CD4-positive, alpha-beta T cell treated with Interleukin-6 at 100 ng/mL for 8 hours (primary cell): ENCODE results near the gene PI4KB.
A peak's percentile ranks its signal among the peaks of the same experiment; 100 is the strongest.

Source experiments
- DNase-seq: peaks from one replicate; pipeline ENCODE4 v3.0.0-alpha.2; 2020; ENCODE audit warnings: mixed read lengths, low spot score

PI4KB gene

DNA sequence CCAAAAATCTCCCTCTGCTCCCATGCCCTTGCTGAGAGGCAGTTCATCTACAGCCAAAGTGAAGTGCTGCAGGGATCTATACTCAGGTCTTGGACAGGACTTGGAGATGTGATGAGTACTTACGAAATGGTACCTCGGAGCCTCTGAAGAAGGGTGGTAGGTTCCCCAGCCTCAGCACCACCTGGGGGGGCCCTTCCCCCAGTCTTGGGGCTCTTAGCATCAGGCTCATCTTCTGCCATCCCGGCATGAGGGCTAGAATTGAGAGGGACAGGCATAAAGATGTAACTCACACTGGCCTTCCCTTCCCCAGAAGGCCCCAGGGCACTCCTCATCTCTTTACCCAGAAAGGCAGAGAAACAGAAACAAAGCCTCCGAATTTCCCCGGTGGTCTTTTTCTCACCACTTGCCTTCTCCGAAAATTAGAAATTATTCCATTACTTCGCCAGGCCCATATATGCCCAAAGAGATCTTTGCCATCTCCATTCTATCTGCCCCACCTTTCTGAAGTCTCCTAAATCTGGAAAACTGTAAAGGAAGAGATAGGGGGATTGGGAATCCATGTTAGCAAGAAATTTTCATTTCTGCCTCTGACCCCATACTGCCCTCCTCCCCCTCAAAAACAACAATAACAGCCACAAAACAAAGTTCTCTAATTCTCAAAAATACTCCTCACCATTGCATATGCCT is 19.0 kb upstream of the PI4KB start:
- DNase-seq = no peak

DNA sequence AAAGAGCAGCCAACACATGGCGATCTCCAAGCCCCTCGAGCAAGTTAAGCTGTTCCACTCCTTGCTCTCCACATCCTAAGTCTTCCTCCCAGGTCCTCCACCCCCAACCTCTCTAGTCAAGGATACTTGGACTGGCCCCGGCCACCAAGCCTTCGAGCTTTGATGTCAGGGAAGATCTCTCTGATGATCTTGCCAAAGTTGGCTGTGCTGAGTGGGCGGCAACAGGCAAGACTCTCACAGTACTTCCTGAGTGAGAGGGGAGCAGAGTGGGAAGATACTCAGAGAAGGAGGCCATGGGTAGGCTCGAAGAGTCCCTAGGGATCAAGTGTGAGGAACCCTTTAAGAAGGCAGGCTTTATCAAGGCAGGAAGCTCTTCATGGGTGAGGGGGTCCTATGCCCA is 17.1 kb upstream of the PI4KB start:
- no peak for DNase-seq

DNA sequence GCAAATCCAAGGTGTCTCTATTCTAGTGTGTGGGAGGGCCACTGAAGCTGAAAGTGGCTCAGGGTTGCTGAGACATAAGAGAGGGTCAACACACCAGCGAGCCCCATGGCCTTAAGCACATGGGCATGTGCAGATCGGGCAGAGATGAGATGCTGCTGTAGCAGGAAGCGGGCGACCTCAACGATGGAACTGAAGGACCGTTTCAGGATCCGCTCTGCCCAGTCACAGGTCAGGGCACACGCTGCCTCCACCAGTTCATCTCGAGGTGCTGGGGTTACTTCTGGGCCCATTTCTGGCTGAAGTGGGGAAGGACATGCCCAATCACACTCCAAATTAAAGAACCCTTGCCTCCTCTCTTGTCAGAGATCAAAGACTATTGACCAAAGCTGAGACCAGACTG is 16.4 kb upstream of the PI4KB start:
- DNase-seq = no peak

DNA sequence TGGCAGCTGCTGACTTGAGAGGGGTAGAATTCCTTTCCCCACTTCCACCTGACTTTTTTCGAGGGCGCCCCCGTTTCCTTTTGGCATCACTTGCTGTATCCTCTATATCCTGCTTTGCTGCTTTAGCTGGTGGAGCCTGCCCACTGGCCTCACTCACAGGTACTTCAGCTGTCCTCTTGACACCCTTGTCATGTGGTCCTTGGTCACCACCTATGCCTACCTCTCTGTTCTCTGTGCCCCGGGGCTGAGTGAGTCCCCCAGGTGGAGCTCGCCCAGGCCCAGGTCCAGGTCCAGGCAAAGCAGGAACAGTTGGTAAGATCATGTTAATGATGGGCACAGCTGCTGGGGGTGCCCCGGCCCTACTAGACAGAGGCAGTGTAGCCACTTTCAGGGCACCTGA is 15.4 kb upstream of the PI4KB start:
- no peak for DNase-seq

DNA sequence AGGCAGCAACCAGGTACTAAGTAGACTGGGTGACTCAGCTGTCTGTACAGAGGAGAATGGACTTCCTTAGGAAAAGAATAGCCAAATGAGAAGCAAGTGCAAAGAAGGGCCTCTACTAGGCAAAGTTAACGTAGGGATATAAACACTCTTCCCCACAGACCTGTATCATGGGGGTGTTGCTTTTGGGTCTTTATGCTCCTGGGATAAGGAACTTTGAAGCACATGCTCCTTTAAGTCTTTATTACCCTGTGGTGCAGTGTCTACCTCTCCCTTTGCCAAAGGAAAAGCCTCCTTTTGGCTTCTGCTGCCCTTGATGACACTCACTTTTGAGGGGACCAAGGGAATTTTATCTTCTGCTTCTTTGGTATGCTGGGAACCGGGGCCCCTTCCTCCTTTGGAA is 14.8 kb upstream of the PI4KB start:
- no peak for DNase-seq

DNA sequence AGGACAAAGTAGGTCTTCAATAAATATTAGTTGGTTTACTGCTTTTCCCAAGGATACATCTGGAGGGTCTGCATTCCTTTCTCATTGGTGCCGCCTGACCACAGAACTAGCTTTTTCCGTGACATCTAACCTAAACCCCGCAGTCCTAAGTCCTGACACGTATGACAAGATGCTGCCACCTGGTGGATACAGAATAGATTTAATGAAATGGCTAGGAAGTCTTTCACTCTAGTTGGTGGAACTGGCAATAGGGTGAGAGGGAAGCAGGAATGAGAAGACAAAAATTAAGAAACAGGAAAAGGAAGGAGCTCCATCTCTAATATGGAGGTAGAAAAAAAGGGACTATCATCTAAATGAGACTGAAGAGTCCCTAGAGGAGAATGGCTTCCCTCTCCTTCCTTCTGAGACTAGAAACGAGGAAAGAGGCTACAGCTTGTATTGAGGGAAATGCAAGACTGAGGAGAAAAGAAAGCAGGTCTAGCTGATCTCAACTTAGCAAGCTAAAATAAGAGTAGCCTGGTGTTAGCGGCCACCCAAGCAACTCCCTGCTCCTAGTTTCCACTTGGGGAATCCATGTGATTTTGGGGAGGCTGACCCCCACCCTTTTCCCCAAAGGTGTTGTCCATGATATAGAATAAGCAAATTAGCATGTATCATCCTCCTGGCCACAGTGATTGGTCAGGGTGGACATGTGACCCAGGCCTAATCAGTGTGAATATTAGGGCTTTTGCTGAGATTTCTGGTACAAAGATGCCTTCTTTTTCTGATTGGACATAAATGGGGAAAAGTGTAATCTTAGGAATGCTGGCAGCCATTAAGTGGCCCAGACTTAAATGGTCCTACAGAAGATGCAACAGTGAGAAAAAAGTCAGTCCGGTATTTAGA is 13.9 kb upstream of the PI4KB start:
- DNase-seq = peak; percentile 72

DNA sequence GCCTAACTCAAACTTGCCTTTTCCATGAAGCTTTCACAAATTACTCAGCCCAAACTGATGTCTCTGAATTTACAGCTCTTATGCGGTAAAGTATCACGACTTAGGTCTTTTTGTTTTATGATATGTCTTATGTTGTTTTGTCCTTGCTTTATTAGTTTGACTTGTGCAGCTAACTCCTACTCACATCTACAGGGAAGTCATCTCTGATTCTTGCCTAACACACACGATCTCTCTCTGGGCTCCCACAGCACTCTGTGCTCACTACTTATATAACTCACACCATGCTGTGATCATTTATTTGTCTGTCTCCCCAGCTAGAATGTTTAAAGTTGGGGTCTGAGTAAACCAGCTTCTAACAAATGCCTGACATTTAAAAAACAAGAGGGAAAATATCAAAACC is 9.3 kb upstream of the PI4KB start:
- no peak for DNase-seq

DNA sequence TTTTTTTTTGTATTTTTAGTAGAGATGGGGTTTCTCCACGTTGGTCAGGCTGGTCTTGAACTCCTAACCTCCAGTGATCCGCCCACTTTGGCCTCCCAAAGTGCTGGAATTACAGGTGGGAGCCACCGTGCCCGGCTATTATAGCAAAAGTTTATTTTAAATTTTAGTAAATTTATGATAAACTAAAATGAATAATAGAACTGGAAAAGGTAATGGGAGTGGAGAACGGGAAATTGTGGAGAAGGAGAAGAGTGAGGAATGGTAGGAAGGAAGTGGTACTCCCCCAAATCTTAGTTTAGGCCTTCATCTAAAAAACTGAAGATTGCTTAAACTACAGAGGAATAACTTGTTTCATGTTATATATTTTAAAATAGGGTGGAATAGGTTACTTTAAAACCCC is 7.6 kb upstream of the PI4KB start:
- DNase-seq = no peak

DNA sequence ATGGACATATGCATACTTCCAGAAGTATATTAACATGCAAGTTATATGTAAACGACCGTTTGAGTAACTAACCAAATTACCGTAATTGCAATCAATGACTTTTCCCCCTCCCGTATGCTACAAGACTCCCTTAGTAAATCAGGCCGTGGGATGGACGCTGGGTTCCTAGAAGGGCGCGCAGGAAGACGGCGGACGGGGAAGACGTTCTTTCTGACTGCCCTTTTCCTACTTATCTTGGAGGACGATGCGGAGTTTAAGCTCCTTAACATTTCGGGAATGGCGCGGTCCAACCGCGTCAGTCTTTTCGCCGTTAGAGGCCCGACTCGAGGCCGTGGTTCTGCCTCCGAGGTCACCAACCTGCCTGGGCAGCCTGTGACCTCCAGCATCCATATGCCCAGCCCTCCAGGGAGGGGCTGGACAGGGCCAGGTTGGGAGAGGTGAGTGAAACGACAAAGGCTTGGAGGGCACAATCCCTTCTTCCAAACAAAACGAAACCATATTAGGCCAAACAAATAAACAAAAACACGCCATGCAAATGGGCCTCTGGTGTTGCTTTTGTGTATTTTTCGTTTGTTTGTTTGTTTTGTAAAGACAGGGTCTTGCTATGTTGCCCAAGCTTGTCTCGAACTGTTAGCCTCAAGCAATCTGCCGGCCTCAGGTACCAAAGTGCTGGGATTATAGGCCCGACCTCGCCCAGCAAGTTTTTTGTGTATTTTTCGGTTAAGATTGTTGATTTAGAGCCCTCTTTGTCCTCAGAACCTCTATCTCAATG is 873 bp upstream of the PI4KB start:
- no peak for DNase-seq

DNA sequence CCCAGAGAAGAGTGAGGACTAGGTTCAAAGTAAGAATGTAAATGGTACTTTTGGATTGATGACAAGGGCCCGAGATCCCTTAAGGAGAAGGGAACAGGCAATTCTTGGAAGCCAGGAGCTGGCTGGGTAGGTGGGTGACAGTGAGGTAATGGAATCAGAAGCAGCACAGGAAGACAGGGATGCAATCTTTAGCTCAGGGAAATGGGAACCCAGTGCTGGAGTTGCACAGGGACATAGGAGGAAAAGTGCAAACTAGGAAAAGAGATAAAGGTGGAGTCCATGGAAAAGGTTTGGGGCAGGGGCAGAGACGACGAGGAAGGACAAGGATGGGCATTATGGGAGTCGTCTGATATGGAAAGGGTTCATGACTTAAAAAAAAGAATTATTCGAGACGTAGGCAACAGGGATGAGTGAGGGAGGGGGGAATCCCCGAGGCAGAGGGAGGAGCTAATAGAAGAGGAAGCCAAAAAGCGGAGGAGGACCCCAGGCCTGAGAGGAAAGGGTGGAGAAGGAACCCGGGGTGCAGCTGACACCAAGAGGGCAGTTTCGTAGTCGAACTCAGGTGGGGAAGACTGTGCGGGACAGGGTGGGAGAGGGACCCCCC is 495 bp downstream of the PI4KB start:
- peak; percentile 47 for DNase-seq

DNA sequence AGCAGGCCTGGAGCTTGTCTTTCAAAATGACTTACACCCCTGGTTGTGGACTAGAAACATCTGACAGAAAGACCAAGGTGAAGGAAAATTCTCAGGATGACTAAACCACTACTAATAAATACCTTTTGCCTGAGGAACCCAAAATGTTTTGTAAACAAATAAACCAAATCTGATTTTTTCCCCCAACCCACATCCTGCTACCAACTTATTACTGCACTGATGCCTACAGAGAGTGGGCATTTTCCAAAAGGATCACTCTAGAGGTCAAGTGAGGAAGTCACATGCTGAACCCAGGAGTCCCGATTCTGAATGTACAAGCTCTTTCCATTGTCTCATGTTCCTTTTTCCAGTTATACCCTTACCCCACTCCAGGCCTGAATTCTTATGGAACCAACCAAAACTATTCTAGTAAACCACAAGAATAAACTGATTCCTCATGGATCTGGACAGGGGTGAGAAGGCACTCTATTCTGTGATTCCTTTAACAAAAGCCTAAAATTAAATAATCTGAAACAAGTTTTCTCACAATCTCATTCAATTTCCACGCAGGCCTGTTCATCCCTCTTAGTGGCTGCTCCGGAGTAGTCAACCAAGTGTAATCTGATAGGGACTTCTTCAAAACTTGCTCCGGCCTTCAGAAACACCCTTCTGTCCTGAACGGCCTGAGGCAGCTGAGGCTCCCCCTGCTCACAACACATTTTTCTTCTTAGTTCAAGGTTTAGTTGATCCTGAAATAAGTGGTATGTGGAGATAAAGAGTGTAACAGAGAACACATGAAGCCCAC is 1.4 kb downstream of the PI4KB start:
- no peak for DNase-seq

DNA sequence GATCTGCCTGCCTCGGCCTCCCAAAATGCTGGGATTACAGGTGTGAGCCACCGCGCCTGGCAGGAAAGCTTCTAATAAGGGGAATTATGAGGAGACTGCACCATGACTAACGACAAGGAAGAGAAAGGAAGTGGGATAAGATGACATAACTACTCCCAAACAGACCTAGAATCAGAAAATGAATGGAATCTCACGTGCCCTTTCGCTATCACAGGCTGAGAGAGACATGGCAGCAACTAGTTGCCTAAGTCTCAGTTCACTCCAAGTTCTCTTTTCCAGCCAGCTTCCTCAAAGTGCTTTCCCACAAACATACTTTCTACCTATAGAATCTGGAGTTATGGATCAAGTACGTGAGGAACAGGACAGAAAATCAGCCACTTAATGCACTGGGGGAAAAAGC is 2.0 kb downstream of the PI4KB start:
- no peak for DNase-seq

DNA sequence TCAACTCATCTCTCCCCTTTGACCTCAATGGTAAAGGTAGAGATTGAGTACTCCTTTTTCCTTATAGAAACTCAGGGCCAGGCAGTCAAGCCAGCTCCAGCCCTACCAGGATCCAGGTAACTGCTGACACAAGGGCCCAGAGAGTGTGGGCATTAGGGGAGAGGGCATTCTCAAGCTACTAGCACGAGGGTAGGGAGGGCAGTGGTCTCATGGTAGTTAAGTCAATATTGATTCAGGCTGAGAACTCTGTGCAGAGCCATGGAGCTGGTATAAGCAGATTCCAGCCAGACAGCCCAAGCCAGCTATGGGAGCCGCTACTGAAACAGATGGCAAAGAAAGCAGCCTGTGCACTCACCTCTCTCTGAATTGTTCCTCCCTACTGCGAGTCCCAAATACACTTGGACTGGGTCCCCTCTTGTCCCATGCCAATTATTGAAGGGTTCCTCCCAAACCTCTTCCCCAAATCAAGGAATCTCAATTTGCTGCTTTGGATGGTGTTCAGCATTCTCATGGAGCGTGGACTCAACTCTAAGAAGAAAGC is 2.8 kb downstream of the PI4KB start:
- no peak for DNase-seq

DNA sequence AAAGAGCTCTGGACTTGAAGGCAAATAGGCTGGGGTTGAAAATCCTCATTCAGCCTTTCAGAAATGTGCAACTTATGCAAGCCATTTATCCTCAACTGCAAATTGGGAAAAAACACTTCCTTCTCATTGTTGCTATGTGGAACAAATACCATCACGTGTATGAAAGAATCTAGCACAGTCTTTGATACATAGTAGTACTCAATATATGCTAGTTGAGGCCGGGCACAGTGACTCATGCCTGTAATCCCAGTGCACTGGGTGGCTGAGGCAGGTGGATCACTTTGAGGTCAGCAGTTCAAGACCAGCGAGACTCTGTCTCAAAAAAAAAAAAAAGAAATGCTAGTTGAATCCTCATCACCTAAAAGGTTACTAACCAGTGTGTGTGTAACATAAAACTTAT is 8.2 kb downstream of the PI4KB start:
- no peak for DNase-seq

DNA sequence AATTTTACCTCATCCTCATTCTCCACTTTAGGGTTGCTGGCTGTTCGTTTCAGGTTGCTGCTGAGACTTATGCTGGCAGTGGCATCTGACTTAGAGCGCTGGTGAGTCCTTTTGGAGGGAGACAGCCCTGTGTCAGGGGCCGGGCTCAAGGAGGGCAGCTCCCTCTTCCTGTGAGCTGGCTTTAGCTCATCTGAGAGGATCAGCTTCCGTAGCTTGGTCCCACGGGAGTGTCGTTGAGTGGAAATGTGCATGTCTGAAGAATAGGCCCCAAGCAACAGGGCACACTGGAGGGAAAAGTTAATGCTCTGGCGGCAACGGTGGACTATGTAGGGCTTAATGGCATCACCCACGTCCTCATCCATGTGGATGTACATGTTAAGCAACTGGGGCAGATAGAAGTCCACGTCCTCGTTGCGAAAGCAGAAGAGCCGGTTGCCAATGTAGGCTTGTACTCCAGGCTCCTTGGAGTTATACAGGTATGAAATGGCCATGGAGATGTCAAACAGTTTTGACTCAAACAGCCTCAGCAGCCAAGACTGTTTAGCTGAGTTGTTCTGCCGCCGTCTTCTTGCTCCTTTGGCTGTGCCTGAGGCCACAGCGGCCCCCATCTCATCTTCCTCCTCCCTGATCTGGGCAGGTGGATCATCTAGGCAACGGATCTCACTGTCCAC is 11.5 kb downstream of the PI4KB start:
- DNase-seq = no peak

DNA sequence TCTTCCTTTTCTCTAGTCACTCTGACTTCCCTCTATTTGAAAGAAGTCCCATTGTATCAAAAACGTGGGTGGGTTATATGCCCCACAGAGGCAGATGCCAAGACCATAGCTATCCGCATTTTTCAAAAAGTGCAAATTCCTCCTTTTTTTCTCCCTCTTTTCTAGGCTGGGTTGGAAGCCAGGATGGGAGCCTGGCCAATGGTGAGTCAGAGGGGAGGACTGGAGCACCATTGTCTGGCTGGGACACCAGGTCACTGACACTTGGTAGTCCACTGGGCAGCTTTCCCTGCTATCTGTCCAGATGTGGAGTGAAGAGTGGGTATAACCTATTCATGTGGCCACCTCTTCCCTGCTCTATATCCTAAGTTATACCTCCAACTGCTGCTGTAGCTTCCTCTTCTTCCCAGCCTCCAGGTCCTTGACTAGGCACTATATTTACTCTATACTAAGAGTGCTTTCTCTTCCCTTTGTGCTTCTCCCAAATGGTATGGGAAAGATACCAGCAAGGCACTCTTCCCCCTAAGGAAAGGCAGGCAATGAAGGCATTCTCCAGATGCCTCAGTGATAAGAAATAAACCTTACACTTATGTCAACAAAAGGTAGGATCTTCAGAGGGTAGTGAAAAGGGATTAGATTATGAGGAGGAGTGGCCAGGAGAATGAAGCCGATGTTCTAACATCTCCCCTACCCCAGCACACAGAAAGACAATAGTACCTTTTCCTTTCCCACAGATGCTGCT is 12.9 kb downstream of the PI4KB start:
- DNase-seq = no peak

DNA sequence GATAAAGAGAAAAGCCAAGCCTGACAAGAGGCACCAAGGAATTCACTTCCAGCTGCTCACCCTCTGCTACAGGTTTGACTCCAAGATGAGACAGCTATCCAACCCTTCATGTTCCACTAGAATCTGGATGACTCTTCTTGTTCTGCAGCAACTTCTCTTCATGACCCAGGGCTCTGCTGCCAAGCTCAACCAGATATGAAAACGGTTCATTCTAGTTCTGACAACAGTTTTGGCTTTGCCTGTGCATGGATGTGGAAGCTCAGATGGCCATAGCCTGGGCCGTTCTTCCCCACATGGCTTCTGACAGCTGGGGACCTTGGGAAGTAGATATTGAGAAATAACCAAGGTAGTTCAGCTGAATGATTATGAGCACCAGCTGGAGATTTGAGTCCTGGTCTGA is 13.7 kb downstream of the PI4KB start:
- DNase-seq = no peak

DNA sequence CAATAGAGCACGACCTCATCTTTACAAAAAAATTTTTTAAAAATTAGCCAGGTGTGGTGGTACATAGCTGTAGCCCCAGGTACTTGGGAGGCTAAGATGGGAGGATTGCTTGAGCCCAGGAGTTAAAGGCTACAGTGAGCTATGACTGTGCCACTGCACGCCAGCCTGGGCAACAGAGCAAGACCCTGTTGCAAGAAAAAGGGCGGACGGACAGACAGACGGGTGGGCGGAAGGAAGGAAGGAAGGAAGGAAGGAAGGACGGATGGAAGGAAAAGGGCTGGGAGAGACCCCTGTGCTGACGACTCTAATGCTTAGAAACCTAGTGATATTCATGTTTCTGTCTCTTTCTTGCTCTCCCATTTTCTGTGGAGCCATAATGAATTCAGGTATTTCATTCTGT is 14.4 kb downstream of the PI4KB start:
- no peak for DNase-seq

DNA sequence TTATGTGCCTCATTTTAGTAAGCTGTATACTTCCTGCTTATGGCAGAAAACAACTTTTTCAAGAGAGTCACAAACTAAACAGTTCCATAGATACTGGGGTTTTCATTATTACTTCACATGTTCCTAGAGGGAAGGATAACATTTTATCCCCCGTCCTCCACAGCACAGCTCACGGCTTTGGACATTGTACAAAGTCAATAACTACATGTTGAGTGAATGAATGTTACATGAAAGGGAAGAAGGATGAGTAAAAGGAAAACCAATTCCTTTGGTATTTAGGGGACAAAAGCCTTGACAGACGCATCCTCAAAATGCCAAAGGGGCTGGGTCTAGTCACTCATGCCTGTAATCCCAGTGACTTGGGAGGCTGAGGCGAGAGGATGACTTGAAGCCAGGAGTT is 14.8 kb downstream of the PI4KB start:
- DNase-seq = no peak
